BE2C (cell line): ENCODE data around the gene DIP2C.
"Not testable (repeated sequence)": the region's sequence is repeated elsewhere in the genome, so short reads cannot be mapped to it uniquely, and the experiment has no call there.

Experiments used
- DNase-seq: peaks from one replicate; pipeline ENCODE4 v3.0.0-alpha.2; 2020
- H3K27me3 ChIP-seq: fragments of 250-450 bp; sonication (Bioruptor Pico); 2 replicates; pipeline ENCODE4 v1.5.1; 2020; ENCODE audit warnings: mild to moderate bottlenecking
- H3K36me3 ChIP-seq: fragments of 250-450 bp; sonication (Bioruptor Pico); 2 replicates; pipeline ENCODE4 v1.5.1; 2020; ENCODE audit warnings: mild to moderate bottlenecking
- H3K4me1 ChIP-seq: fragments of 250-450 bp; sonication (Bioruptor Pico); 2 replicates; pipeline ENCODE4 v1.5.1; 2020
- H3K4me3 ChIP-seq: 2 replicates; pipeline ENCODE4 v1.5.1; 2011; ENCODE audit warnings: low read depth, low read length
- H3K9me3 ChIP-seq: fragments of 250-450 bp; sonication (Bioruptor Pico); 2 replicates; pipeline ENCODE4 v1.5.1; 2020
- CTCF ChIP-seq: IDR thresholded peaks from 2 replicates; pipeline ENCODE4 v1.5.1; 2012; ENCODE audit warnings: mild to moderate bottlenecking, low read depth, low read length

The DIP2C gene

GRCh38 chr10:514137-514671, 175.3 kb downstream of the DIP2C start:
- peaks cover 3% of the 10 kb centered on the region for H3K4me1 ChIP-seq
- no peak for TF ChIP-seq CTCF
- no peaks in the 10 kb centered on the region for H3K9me3 ChIP-seq
- H3K36me3 ChIP-seq = no peaks in the 10 kb centered on the region
- H3K27me3 ChIP-seq = no peaks in the 10 kb centered on the region
- DNase-seq = no peak
- no peak overlapping the region for H3K4me3 ChIP-seq

GRCh38 chr10:513393-513792, 176.1 kb downstream of the DIP2C start:
- H3K27me3 ChIP-seq = no peaks in the 10 kb centered on the region
- no peak for DNase-seq
- no peak for TF ChIP-seq CTCF
- no peaks in the 10 kb centered on the region for H3K9me3 ChIP-seq
- H3K36me3 ChIP-seq = no peaks in the 10 kb centered on the region
- H3K4me1 ChIP-seq = peaks cover 3% of the 10 kb centered on the region
- H3K4me3 ChIP-seq = no peak overlapping the region

GRCh38 chr10:512661-513060, 176.8 kb downstream of the DIP2C start:
- H3K4me1 ChIP-seq, H3K4me3 ChIP-seq, H3K36me3 ChIP-seq, DNase-seq, H3K27me3 ChIP-seq, H3K9me3 ChIP-seq: not testable (repeated sequence)

GRCh38 chr10:511849-512191, 177.6 kb downstream of the DIP2C start:
- no peak for TF ChIP-seq CTCF
- Histone ChIP-seq H3K9me3 (no peaks in the 10 kb centered on the region), H3K36me3 (no peaks in the 10 kb centered on the region), H3K27me3 (no peaks in the 10 kb centered on the region), H3K4me3 (no peak overlapping the region), H3K4me1 (peaks cover 3% of the 10 kb centered on the region)
- no peak for DNase-seq

GRCh38 chr10:511101-511848, 178.2 kb downstream of the DIP2C start:
- H3K9me3 ChIP-seq = no peaks in the 10 kb centered on the region
- H3K36me3 ChIP-seq = no peaks in the 10 kb centered on the region
- H3K27me3 ChIP-seq = no peaks in the 10 kb centered on the region
- no peak overlapping the region for H3K4me3 ChIP-seq
- H3K4me1 ChIP-seq = peaks cover 3% of the 10 kb centered on the region
- DNase-seq = peak; percentile 93
- TF ChIP-seq CTCF = peak; percentile 97

GRCh38 chr10:510415-510881, 179.0 kb downstream of the DIP2C start:
- Histone ChIP-seq H3K36me3 (no peaks in the 10 kb centered on the region), H3K27me3 (no peaks in the 10 kb centered on the region), H3K9me3 (no peaks in the 10 kb centered on the region), H3K4me3 (no peak overlapping the region), H3K4me1 (peaks cover 3% of the 10 kb centered on the region)
- DNase-seq = no peak
- no peak for TF ChIP-seq CTCF
